Neutrophil (primary cell): ENCODE results near the gene EFCAB13.

Experiments used
- H3K27ac ChIP-seq: fragments of 200-600 bp; sonication (generic); 2 replicates; pipeline ENCODE4 v1.5.1; 2016; ENCODE audit warnings: mild to moderate bottlenecking, moderate library complexity
- H3K27me3 ChIP-seq: fragments of 200-600 bp; sonication (generic); 2 replicates; pipeline ENCODE4 v1.6.0; 2016; ENCODE audit warnings: mild to moderate bottlenecking
- H3K36me3 ChIP-seq: fragments of 200-600 bp; sonication (generic); 2 replicates; pipeline ENCODE4 v1.5.1; 2017
- H3K4me1 ChIP-seq, 2 experiments: fragments of 200-600 bp in 1 of 2; sonication (generic) in 1 of 2; 1 replicate in 1 of 2; 2 replicates in 1 of 2; pipeline versions ENCODE4 v1.5.1 to v1.6.1; 2013 to 2016; ENCODE audit warnings: low read depth in 1 of 2, low read length in 1 of 2, mild to moderate bottlenecking in 1 of 2, moderate library complexity in 1 of 2; ENCODE audit not compliant: control insufficient read depth in 1 of 2, insufficient read depth in 1 of 2
- H3K4me3 ChIP-seq, 2 experiments: fragments of 200-600 bp in 1 of 2; sonication (generic) in 1 of 2; 1 replicate in 1 of 2; 2 replicates in 1 of 2; pipeline ENCODE4 v1.5.1; 2013 to 2016; ENCODE audit warnings: low read depth in 1 of 2, low read length in 1 of 2, mild to moderate bottlenecking in 1 of 2, moderate library complexity in 1 of 2
- H3K9me3 ChIP-seq: fragments of 200-600 bp; sonication (generic); 2 replicates; pipeline ENCODE4 v1.5.1; 2016
- TF ChIP-seq, protein P1 (sequence below): fragments of 200-600 bp; sonication (generic); IDR thresholded peaks from 2 replicates; pipeline ENCODE4 v1.5.1; 2016; ENCODE audit warnings: antibody characterized with exemption

EFCAB13 gene

DNA sequence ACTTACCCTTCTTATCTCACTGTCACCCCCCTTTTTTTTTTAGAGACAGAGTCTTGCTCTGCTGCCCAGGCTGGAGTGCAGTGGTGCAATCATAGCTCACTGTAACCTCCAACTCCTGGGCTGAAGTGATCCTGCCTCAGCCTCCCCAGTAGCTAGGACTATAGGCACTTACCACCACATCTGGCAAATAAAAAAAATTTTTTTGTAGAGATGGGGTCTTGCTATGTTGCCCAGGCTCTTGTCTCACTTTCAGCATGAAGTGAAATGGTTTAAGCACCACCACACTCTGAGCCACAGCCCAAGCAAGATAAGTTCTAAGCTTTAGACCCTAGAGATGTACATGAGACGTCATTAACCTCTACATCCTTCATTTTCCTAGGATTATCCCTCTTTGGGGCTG lies 34.5 kb upstream of the EFCAB13 start:
- H3K27ac ChIP-seq: no peak overlapping the region
- no peak overlapping the region for H3K4me3 ChIP-seq
- H3K36me3 ChIP-seq: no peaks in the 10 kb centered on the region
- TF ChIP-seq, protein P1, sequence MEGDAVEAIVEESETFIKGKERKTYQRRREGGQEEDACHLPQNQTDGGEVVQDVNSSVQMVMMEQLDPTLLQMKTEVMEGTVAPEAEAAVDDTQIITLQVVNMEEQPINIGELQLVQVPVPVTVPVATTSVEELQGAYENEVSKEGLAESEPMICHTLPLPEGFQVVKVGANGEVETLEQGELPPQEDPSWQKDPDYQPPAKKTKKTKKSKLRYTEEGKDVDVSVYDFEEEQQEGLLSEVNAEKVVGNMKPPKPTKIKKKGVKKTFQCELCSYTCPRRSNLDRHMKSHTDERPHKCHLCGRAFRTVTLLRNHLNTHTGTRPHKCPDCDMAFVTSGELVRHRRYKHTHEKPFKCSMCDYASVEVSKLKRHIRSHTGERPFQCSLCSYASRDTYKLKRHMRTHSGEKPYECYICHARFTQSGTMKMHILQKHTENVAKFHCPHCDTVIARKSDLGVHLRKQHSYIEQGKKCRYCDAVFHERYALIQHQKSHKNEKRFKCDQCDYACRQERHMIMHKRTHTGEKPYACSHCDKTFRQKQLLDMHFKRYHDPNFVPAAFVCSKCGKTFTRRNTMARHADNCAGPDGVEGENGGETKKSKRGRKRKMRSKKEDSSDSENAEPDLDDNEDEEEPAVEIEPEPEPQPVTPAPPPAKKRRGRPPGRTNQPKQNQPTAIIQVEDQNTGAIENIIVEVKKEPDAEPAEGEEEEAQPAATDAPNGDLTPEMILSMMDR: no peak
- H3K9me3 ChIP-seq: no peaks in the 10 kb centered on the region
- no peaks in the 10 kb centered on the region for H3K4me1 ChIP-seq
- H3K27me3 ChIP-seq: peaks cover 9% of the 10 kb centered on the region

DNA sequence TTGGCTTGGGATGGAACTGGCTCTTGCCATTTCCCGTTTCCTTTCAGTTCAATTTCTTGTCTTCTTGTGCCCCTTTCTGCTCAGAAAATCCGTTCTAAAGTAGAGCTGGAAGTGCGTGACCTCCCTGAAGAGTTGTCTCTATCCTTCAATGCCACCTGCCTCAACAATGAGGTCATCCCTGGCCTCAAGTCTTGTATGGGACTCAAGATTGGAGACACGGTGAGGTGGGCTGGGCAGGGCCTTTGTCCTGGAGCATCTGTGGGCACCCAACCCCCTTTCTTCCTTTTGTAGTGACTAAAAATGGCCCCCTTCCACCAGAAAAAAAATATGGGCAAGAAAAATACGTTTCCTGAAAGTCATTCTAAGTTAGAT lies 32.9 kb upstream of the EFCAB13 start:
- TF ChIP-seq, protein P1: no peak
- no peaks in the 10 kb centered on the region for H3K9me3 ChIP-seq
- H3K4me1 ChIP-seq: no peaks in the 10 kb centered on the region
- H3K36me3 ChIP-seq: no peaks in the 10 kb centered on the region
- no peak overlapping the region for H3K4me3 ChIP-seq
- peaks cover 9% of the 10 kb centered on the region for H3K27me3 ChIP-seq
- H3K27ac ChIP-seq: no peak overlapping the region

- no peaks in the 10 kb centered on the region for H3K36me3 ChIP-seq
- peaks cover 9% of the 10 kb centered on the region for H3K27me3 ChIP-seq
- H3K4me1 ChIP-seq: no peaks in the 10 kb centered on the region
- H3K9me3 ChIP-seq: no peaks in the 10 kb centered on the region
- H3K4me3 ChIP-seq: no peak overlapping the region
- TF ChIP-seq, protein P1: no peak
- H3K27ac ChIP-seq: no peak overlapping the region
Measured at GRCh38 chr17:47291242-47291873, 32.4 kb upstream of the EFCAB13 start.

DNA sequence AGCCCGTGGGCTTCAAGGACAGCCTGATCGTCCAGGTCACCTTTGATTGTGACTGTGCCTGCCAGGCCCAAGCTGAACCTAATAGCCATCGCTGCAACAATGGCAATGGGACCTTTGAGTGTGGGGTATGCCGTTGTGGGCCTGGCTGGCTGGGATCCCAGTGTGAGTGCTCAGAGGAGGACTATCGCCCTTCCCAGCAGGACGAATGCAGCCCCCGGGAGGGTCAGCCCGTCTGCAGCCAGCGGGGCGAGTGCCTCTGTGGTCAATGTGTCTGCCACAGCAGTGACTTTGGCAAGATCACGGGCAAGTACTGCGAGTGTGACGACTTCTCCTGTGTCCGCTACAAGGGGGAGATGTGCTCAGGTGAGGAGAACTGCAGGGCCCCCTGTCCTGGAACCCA lies 31.5 kb upstream of the EFCAB13 start:
- Histone ChIP-seq H3K27ac (no peak overlapping the region), H3K36me3 (no peaks in the 10 kb centered on the region), H3K9me3 (no peaks in the 10 kb centered on the region), H3K27me3 (peaks cover 4% of the 10 kb centered on the region), H3K4me1 (no peaks in the 10 kb centered on the region), H3K4me3 (no peak overlapping the region)
- TF ChIP-seq, protein P1: no peak

GRCh38 chr17:47295037-47295873 lies 28.5 kb upstream of the EFCAB13 start:
- Histone ChIP-seq H3K9me3 (no peaks in the 10 kb centered on the region), H3K27ac (no peak overlapping the region), H3K4me3 (no peak overlapping the region), H3K36me3 (no peaks in the 10 kb centered on the region), H3K27me3 (no peaks in the 10 kb centered on the region), H3K4me1 (no peaks in the 10 kb centered on the region)
- TF ChIP-seq, protein P1: no peak
